GM12801 (cell line): Measurements from ENCODE around the gene CFAP77.

Experiments used
- CTCF ChIP-seq: IDR thresholded peaks from one replicate; pipeline ENCODE4 v1.5.1; 2011; ENCODE audit warnings: control low read depth; ENCODE audit not compliant: insufficient read length; ENCODE audit errors: extremely low read depth

CFAP77 gene

GRCh38 chr9:132519033-132519432, 109.0 kb downstream of the CFAP77 start:
- no peak for TF ChIP-seq CTCF

GRCh38 chr9:132520612-132521011, 110.6 kb downstream of the CFAP77 start:
- no peak for TF ChIP-seq CTCF

GRCh38 chr9:132525308-132526023, 115.5 kb downstream of the CFAP77 start:
- no peak for TF ChIP-seq CTCF

GRCh38 chr9:132531195-132531594, 121.2 kb downstream of the CFAP77 start:
- TF ChIP-seq CTCF, result no peak

- TF ChIP-seq CTCF, result no peak
Measured at GRCh38 chr9:132531710-132532570, 121.9 kb downstream of the CFAP77 start.

GRCh38 chr9:132534832-132535231, 124.8 kb downstream of the CFAP77 start:
- no peak for TF ChIP-seq CTCF

GRCh38 chr9:132536124-132536523, 126.1 kb downstream of the CFAP77 start:
- TF ChIP-seq CTCF, result no peak
